Pancreas (tissue), 10 donors: ENCODE measurements around the gene OCA2. TPM values are rescaled to one million over a fixed set of nuclear protein-coding genes. Genes with fewer than 3 reads are reported as not detected.

Experiments
- ATAC-seq, 4 donors: fragments of 200-7000 bp; cut with Tn5 transposase; one replicate each; pipeline versions ENCODE4 v1.8.0 to v1.9.1; 2020; ENCODE audit warnings: mild to moderate bottlenecking in 4 of 4, moderate library complexity in 4 of 4
- DNase-seq, 6 donors: peaks; one replicate each; pipeline ENCODE4 v3.0.0-alpha.2; 2020
- FAIRE-seq: peaks from 2 replicates; lab custom pipeline; 2012; peaks lifted over from hg19 to GRCh38; lab: Jason Lieb, UNC
- H3K27ac ChIP-seq, 4 donors: fragments of 200-600 bp; sonication (generic); 1 replicate in 3 of 4; 2 replicates in 1 of 4; pipeline versions ENCODE4 v1.5.0 to v1.8.0; 2020
- H3K27me3 ChIP-seq, 4 donors: fragments of 200-600 bp; one replicate each; pipeline ENCODE4 v1.8.0; 2021
- H3K36me3 ChIP-seq, 3 donors: fragments of 200-600 bp; sonication (generic) in 1 of 3; one replicate each; pipeline versions ENCODE4 v1.5.0 to v1.8.0; 2020 to 2021
- H3K4me1 ChIP-seq, 3 donors: fragments of 200-600 bp; one replicate each; pipeline ENCODE4 v1.8.0; 2021
- H3K4me3 ChIP-seq, 4 donors: fragments of 200-600 bp; sonication (generic) in 2 of 4; one replicate each; pipeline versions ENCODE4 v1.5.0 to v1.8.0; 2020 to 2021
- H3K9me3 ChIP-seq, 4 donors: fragments of 200-600 bp; one replicate each; pipeline ENCODE4 v1.8.0; 2021
- CTCF ChIP-seq, 4 donors: fragments of 200-600 bp; sonication (generic) in 3 of 4; IDR thresholded peaks; one replicate each; pipeline versions ENCODE4 v1.5.0 to v1.8.0; 2021; ENCODE audit warnings: antibody characterized with exemption in 4 of 4
- WGBS, 2 donors: extraction: QIAGEN DNeasy Blood & Tissue Kit; methylation state at CpG; one replicate each; pipeline ENCODE4 v1.1.7; 2013; 5-methylcytosine and 5-hydroxymethylcytosine counted together
- intact Hi-C, 3 donors: fragments of 100-400 bp; cut with DNase I; formaldehyde crosslinking; loops; one replicate each; pipeline versions ENCODE4 v1.11.1 to v1.14.2; 2022
- polyA plus RNA-seq, 2 donors: library from polyadenylated mRNA; stranded (reverse); fragments of 200-250 nt; gene quantifications; one replicate each; pipeline ENCODE4 v1.2.3, GENCODE V29; 2013
- total RNA-seq, 6 donors: library from RNA; stranded (reverse); fragmentation: NEBNext Ultra II Directional in 4 of 6; extraction: Animal tissue kit (Norgen Biotek cat#: 25700) in 4 of 6; gene quantifications; one replicate each; pipeline versions ENCODE4 v1.2.1 to v1.2.4, GENCODE V29; 2021 to 2023
- donor health status: healthy with polysubstance abuse.
- donor health status: DM: no; HTN: no; CAD: no; lungs with moderate emphysema.
- donor health status: DM: no; HTN: no; CAD: no.
- donor health status: control.
- donor health status: control.
- donor health status: Bipolar disorder and iron deficiency.
- donor health status: DM: yes; HTN: yes; CAD: no.
- donor health status: DM: no; HTN: no; CAD: no.
- donor health status: DM: no; HTN: no; CAD: no.
- donor health status: DM: yes; HTN: yes; CAD: no.

The OCA2 gene
- total and polyA plus RNA-seq, 8 donors = 0.12 to 0.31 (median 0.18) TPM; not detected in 4

DNA sequence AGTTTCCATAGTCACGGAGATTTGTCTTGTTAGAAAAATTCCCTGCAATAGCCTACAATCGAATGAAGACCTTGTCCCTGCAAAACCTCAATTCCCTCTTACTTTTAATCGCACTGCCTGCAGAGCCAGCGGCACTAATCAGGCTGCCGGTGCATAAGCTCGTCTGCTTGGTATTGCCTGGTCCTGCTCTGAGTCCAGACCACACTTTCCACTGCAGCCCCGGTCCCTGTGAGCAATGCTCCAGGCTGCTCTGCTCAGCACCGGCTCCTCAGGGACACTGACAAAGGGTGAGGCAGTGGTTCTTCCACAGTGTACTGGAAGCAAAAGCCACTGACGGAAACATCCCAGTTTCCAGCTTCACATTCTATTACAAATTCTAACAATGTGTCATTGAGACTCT lies 164.3 kb downstream of the OCA2 start:
- intact Hi-C loops = no loop called here
- 57 to 64% methylated on average over 9 of the region's 9 CpGs for WGBS, 2 donors
- no peak for DNase-seq

DNA sequence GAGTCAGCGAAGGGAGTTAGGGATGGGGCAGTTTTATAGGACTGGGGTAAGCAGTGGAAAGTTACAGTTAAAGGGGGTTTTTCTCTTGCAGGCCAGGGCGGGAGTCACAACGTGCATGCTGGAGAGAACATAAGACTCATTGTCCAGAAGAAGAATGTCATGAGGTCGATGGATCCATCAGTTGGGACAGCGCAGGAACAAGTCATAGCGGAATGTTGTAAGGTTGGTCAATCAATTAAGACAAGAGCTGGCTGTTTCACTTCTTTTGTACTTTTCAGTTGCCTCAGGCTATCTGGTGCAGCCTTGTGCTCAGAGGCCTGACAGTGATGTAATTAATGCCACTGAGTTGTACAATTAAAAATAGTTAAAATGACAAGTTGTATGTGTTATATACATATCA lies 165.6 kb downstream of the OCA2 start:
- no peak for TF ChIP-seq CTCF (IDR thresholded peaks at IDR 0.05)
- H3K4me3 ChIP-seq = no peak overlapping the region
- H3K4me1 ChIP-seq = no peaks in the 10 kb centered on the region
- intact Hi-C loops = no loop called here
- no peak for FAIRE-seq
- no peak overlapping the region for H3K27ac ChIP-seq
- no peaks in the 10 kb centered on the region for H3K36me3 ChIP-seq
- no peak for DNase-seq
- H3K27me3 ChIP-seq = peaks cover 0 to 8% (median 0%) of the 10 kb centered on the region in 4 donors
- 62 to 88% methylated on average over 6 of the region's 6 CpGs for WGBS, 2 donors
- ATAC-seq = no peak
- no peaks in the 10 kb centered on the region for H3K9me3 ChIP-seq

More for the DNA sequence above, 164.3 kb downstream of the OCA2 start:
- H3K27ac ChIP-seq = no peak overlapping the region
- H3K4me3 ChIP-seq = no peak overlapping the region
- no peak for FAIRE-seq
- ATAC-seq = no peak
- peaks cover 0 to 8% (median 0%) of the 10 kb centered on the region in 4 donors for H3K27me3 ChIP-seq
- no peaks in the 10 kb centered on the region for H3K9me3 ChIP-seq
- H3K36me3 ChIP-seq = no peaks in the 10 kb centered on the region
- no peak for TF ChIP-seq CTCF (IDR thresholded peaks at IDR 0.05)
- H3K4me1 ChIP-seq = no peaks in the 10 kb centered on the region

- intact Hi-C loops = no loop called here
- Histone ChIP-seq H3K4me1 (no peaks in the 10 kb centered on the region), H3K4me3 (no peak overlapping the region), H3K36me3 (no peaks in the 10 kb centered on the region), H3K27me3 (peaks cover 0 to 8% (median 0%) of the 10 kb centered on the region in 4 donors), H3K27ac (no peak overlapping the region), H3K9me3 (no peaks in the 10 kb centered on the region)
- 53 to 75% methylated on average over 3 of the region's 3 CpGs for WGBS, 2 donors
- FAIRE-seq (no peak), ATAC-seq (no peak), DNase-seq (no peak)
- no peak for TF ChIP-seq CTCF (IDR thresholded peaks at IDR 0.05)
Observed at GRCh38 chr15:27932600-27932999, 166.5 kb downstream of the OCA2 start.

DNA sequence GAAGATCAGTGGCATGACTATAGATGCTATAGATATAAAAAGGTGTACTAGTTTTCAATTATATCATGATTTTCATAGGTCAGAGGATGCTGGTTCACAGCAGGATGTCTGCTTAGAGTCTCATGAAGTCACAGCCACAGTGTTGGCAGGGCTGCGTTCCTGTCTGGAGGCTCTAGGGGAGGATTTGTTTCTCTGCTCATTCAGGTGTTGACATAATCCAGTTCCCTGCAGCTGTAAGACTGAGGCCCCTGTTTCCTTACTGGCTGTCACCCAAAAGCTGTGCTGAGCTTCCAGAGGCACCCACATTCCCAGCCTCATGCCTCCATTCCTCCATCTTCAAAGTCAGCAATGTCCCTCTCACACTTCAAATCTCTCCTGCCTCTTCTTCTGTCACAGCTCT lies 170.7 kb downstream of the OCA2 start:
- 37 to 40% methylated on average over 1 of the region's 1 CpG for WGBS, 2 donors
- TF ChIP-seq CTCF (IDR thresholded peaks at IDR 0.05) = no peak
- Histone ChIP-seq H3K36me3 (no peaks in the 10 kb centered on the region), H3K4me3 (no peak overlapping the region), H3K9me3 (no peaks in the 10 kb centered on the region), H3K27ac (no peak overlapping the region), H3K27me3 (no peaks in the 10 kb centered on the region), H3K4me1 (no peaks in the 10 kb centered on the region)
- ATAC-seq = no peak
- intact Hi-C loops = no loop called here
- DNase-seq = no peak
- FAIRE-seq = no peak

DNA sequence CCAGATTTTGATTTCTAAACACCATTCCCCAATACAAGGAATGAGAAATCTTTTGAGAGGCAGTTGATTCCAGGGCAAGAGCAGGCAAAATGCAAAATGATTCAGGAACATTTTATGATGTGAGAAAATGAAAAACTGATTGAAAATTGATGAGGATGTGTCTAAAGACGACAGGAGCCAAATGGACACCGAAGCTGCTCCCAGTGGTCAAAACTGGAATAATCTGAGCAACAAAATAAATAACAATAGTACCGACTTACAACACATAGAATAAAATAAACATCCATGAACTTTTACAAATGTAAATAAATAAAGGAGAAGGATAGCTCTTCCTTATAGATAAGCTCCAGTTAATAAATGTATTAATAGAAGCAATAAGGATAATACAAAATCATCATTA lies 186.8 kb downstream of the OCA2 start:
- Histone ChIP-seq H3K27ac (no peak overlapping the region), H3K27me3 (no peaks in the 10 kb centered on the region), H3K4me3 (no peak overlapping the region), H3K36me3 (no peaks in the 10 kb centered on the region), H3K4me1 (no peaks in the 10 kb centered on the region), H3K9me3 (no peaks in the 10 kb centered on the region)
- no peak for FAIRE-seq
- DNase-seq = no peak
- intact Hi-C loops = no loop called here
- no peak for ATAC-seq
- 57 to 58% methylated on average over 3 of the region's 3 CpGs for WGBS, 2 donors
- TF ChIP-seq CTCF (IDR thresholded peaks at IDR 0.05) = no peak
